Stimulated activated CD4-positive, alpha-beta T cell treated with anti-CD3 and anti-CD28 coated beads, TNF-alpha, amount 100 ng/mL, for 24 hours (primary cell): ENCODE data around the gene IGFLR1.
A peak's percentile ranks its signal among the peaks of the same experiment; 100 is the strongest.

Source experiments
- DNase-seq, 3 experiments: peaks; one replicate each; pipeline ENCODE4 v3.0.0-alpha.2; 2020; ENCODE audit warnings: low read depth in 3 of 3

The IGFLR1 gene

GRCh38 chr19:35723671-35724070 is 18.6 kb downstream of the IGFLR1 start:
- no peak for DNase-seq

GRCh38 chr19:35722897-35723296 is 19.4 kb downstream of the IGFLR1 start:
- no peak for DNase-seq

- DNase-seq, result no peak
Observed at GRCh38 chr19:35722461-35722860, 19.8 kb downstream of the IGFLR1 start.

- DNase-seq, result no peak
Observed at GRCh38 chr19:35721374-35721773, 20.9 kb downstream of the IGFLR1 start.

- DNase-seq, result no peak
Observed at GRCh38 chr19:35720648-35721047, 21.6 kb downstream of the IGFLR1 start.

- DNase-seq, result no peak
Observed at GRCh38 chr19:35720163-35720524, 22.1 kb downstream of the IGFLR1 start.

GRCh38 chr19:35719402-35720162 is 22.7 kb downstream of the IGFLR1 start:
- no peak for DNase-seq

GRCh38 chr19:35718345-35719041 is 23.8 kb downstream of the IGFLR1 start:
- DNase-seq, result peak in 1 of 3 experiments; percentile 66

GRCh38 chr19:35717665-35718344 is 24.4 kb downstream of the IGFLR1 start, which contains the start of gene KMT2B:
Gene KMT2B, plus strand, starts transcription at chr19:35718003. Its CDS starts 16 bp downstream, at chr19:35718019.
- DNase-seq, result no peak

GRCh38 chr19:35716801-35717664 is 25.2 kb downstream of the IGFLR1 start:
- DNase-seq, result peak; percentile 92 to 96 (median 94)

- peak in 1 of 3 experiments; percentile 26 for DNase-seq
Observed at GRCh38 chr19:35715981-35716800, 26.1 kb downstream of the IGFLR1 start.

- no peak for DNase-seq
Observed at GRCh38 chr19:35715355-35715809, 26.9 kb downstream of the IGFLR1 start.

GRCh38 chr19:35714601-35715354 is 27.5 kb downstream of the IGFLR1 start:
- DNase-seq, result no peak

- DNase-seq, result no peak
Observed at GRCh38 chr19:35713904-35714495, 28.3 kb downstream of the IGFLR1 start.

GRCh38 chr19:35713506-35713850 is 28.8 kb downstream of the IGFLR1 start:
- DNase-seq, result no peak

- peak in 2 of 3 experiments; percentile 54 to 87 for DNase-seq
Observed at GRCh38 chr19:35712567-35713505, 29.4 kb downstream of the IGFLR1 start.

GRCh38 chr19:35710784-35711723 is 31.2 kb downstream of the IGFLR1 start:
- peak in 2 of 3 experiments; percentile 42 to 74 for DNase-seq
